Activated CD4-positive, CD25-positive, alpha-beta regulatory T cell treated with anti-CD3 and anti-CD28 coated beads, Interleukin-2, amount 50 U/mL, for 24 hours (primary cell): ENCODE measurements around the gene STK40.
A peak's percentile ranks its signal among the peaks of the same experiment; 100 is the strongest.

Experiments
- ATAC-seq, 2 donors: fragments of 150-1000 bp; cut with Tn5 transposase; one replicate each; pipeline ENCODE4 v1.10.0; 2021; ENCODE audit warnings: mild to moderate bottlenecking in 1 of 2, moderate library complexity in 1 of 2

Gene STK40

GRCh38 chr1:36369061-36369861 lies 16.5 kb downstream of the STK40 start:
- ATAC-seq = peak; percentile 38 to 54

- no peak for ATAC-seq
Measured at GRCh38 chr1:36367798-36368197, 17.9 kb downstream of the STK40 start.

- ATAC-seq = no peak
Measured at GRCh38 chr1:36367066-36367465, 18.7 kb downstream of the STK40 start.

- peak; percentile 69 to 73 for ATAC-seq
Measured at GRCh38 chr1:36366091-36366661, 19.5 kb downstream of the STK40 start.

DNA sequence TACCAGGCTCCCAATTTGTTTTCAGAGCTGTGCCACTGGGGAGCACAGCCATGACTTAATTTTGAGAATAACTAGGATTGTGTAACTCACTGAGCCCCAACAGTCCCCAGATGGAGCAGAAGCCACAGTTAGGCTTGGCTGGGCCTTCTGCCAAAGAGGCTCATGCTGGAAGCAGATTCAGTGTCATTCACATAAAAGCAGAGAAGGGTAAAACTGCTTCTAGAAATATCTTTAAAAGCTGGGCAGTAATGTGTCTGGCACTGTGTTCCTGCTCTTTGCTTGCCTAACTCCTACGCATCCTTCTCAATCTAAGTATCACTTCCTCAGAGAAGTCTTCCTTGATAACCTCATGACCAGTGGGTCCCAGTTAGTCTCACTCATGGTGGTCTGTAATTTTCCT lies 20.3 kb downstream of the STK40 start:
- ATAC-seq = no peak

DNA sequence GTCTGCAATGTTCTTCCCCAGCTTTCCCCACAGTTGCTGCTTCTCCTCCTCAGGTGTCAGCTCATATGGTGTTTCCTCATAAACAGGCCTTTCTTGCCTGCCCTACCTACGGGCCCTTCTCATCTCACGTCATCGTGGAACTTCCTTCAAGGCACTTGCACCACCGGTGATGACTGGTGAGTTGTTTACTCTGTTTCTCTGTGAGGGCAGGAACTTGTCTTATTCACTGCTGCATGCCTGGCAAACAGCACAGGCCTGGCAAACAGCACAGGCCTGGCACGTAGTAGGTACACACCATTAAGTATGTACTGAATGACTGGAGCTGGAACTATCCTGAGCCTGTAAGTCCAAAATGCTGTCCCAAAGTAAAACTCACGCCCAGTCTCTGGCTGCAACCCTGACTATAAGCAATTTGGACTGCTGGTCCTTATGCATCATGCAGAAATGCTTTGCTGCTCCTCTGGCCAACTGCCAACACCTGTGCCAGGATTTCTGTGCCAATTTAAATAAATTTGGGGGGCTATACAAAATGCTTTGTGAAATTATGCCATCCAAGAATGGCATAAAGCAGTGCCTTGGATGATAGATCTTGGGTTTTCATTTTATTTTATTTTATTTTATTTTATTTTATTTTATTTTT lies 25.7 kb downstream of the STK40 start:
- peak; percentile 76 to 87 for ATAC-seq

GRCh38 chr1:36359383-36359782 lies 26.3 kb downstream of the STK40 start:
- ATAC-seq = no peak

- no peak for ATAC-seq
Measured at GRCh38 chr1:36358514-36359084, 27.1 kb downstream of the STK40 start.

GRCh38 chr1:36355811-36356210 lies 29.9 kb downstream of the STK40 start:
- ATAC-seq = no peak

GRCh38 chr1:36354486-36354885 lies 31.2 kb downstream of the STK40 start:
- ATAC-seq = no peak

DNA sequence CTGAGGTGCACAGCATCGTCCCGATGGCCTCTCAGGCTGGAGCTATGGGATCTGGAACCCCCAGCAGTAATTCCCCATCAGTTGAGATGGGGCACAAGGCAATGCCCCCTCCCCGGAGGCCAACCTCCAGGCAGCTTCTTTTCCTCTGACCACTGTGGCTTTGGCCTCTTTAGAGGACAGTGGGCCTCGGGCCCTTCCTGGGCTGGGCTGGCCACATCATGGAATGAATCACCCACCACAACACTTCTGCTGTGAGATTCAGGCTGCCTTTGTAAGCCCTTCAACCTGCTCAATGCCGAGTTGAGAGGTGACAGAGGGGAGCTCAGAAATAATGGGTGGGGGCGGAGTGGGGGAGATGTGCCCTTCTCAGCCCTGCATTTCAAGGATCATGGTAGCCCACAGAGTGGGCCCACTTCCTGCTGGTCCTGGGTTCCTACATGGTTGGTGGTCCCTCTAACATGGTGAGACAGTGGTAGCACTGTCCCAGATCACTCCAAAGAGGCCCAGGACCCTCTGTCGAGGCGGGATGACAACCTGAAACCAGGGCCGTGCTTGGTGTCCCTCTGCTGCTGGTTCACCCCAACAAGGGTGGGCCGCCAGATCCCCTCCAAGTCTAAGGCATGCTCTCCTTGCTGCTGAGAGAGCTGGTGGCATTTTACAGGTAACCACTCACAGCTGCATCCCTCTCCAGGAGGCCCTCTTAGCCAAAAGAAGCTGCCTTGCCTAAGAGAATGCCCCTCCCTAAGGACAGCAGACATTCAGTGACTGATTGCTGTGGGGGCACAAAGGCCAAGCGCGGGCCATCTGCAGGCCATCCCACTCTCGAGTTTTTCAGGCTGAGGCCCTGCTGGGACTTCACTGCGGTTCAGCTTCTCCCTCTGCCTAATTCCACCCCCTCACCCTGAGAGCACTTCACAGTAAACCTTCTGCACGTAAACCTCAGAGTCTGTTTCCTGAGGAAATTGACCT lies 32.5 kb downstream of the STK40 start:
- no peak for ATAC-seq

DNA sequence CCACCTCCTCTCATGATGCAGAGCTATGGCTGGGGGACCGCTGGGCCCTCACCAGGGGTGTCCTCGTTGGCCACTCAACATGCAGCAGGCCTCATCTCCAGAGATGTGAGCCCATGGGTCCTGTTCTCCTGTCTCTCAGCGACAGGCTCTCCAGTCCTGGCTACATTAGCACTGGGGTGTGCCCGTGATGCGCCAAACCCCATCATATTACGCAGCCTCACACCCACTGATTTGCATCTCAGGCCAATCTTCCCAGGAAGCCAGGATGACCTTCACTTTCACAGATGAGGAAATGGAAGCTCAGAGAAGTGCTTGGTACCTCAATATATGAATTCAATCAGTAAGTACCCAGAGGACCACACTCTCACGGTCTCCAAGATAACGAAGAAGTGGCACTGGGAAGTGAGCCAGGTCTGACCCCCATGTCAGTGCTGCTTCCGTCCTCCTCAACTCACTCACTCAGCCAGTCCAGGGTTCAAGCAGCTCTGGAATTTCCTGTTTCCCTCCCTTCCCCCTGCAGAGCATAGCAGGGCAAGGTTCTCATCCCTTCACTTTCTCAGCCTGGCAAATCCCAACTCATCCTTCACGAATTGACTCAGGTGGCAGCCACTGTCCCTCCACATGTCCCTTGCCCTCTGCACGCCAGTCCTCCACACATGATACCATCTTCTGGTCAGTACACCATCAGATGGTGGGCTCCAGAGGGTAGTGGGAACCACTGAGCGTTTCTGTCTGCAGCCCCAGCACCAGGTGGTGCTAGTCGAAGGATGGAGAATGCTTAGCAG lies 33.4 kb downstream of the STK40 start:
- ATAC-seq = no peak

DNA sequence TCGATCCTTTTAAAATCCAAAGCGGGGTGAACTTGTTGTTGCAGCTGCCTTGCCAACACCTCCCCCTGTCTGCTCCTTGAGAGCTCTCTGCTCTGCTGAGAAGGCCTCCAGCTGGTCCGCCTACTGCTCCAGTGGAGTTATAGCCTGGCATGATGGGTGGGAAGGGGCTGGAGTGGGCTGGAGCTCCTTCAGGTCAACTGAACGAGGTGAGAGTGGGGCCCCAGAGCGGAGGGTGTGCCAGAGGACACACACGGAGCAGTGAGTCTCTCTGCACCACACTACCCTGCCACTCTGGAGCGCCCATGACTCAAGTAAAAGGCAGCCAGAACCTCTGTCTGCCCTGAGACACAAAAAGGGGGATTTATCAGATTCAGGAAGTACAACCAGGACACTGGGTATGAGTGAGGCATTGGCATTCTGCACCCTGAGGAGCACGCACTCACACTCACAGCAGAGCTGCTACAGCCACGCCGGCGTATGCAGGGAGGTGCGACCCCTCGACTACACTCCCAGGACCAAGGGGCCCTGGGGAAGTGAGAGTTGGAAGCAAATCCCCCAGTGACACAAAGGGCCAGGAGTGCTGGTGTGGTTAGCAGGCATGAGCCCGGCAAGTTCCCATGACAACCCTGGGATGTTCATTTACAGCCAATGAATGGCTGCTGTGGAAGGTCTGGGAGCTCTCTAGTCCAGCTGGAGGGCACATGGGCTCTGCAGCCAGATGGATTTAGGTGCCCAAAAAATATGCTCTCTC lies 34.3 kb downstream of the STK40 start:
- peak in 1 of 2 donors; percentile 19 for ATAC-seq

GRCh38 chr1:36350659-36351226 lies 35.0 kb downstream of the STK40 start:
- peak; percentile 81 to 87 for ATAC-seq

DNA sequence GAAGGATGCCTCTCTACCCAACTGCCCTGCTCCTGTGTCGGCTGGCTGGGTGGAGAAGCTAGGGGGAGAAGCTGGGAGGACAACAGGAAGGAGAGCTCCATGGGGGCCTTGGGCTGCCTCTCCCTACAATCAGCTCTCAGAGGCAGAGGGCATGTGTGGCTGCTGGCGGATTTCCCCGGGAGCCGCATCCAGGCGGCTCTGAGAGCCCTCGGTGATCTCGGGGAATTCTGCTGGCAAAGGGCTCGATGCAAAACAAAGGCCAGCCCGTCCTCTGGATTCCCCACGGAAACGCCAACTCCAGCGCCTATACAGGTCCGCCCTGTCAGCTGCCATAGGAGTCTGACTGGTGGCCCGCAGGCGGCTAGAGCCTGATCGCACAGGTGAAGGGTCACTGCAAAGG lies 35.9 kb downstream of the STK40 start:
- no peak for ATAC-seq

DNA sequence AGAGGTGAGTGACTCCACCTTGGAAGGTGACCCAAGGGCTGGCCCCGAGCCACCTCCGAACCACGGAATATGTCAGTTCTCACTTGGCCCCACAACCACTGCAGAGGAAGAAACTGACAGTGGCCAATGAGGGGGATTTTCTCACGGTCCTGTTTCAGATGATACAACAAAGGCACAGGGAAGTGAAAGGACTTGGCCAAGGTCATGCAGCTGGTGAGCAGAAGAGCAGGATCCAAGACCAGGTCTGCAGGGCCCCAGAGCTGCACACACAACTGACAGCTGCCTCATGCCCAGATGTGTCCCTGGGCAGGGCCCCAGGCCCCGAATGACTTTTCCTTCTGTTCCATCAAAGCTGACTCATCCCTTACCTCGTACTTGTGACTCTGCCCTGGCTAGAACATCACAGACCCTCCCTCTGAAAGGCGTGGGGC lies 36.5 kb downstream of the STK40 start:
- peak in 1 of 2 donors; percentile 38 for ATAC-seq

DNA sequence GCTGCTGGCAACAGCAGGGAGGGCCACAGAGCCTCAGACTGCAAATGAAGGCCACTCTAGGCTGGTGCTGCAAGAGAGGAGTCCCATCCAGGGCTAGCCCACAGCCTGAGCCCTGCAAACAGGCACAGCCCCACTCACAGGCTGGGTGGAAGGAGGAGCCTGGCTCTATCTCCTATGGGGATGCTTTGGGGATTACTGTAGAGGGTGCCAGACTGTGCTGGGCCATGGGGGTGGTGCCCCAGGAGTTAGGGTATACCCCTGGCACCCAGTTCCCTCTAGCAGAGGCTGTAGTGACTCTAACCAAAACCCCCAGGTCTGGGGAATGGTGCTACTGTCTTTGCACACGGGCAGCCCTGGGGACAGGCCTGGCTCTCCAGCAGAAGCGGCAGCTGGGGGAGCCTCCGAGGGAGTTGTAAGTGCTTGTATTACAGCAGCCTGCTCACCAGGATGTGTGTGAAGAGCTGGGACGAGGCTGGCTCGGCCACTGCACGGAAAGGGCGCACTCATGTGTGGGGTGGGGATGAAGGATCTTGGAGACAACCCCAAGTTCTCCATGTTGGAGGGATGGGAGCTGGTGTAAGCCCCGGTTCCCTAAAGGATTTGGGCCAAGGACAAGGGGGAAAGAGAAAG lies 38.9 kb downstream of the STK40 start:
- ATAC-seq = no peak

DNA sequence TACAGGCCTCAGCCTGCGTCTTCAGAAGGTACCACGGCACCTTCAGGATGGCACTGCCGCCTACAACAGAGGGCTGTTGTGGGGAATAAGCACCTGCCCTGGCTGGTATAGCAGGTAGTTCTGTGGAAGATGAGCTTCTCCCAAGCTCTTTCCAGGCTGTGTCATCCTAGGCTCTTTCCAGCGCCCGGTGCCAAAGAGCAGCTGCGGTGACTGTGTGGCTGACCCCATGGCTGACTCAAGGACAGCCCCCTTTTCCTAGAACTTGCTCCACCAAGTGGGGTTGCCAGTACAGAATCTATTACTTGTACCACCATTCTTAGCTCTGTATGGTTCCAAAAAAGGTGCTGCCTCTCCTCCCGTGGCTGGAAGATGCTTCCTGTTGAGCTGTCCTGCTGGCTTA lies 40.4 kb downstream of the STK40 start:
- no peak for ATAC-seq

GRCh38 chr1:36344395-36344680 lies 41.4 kb downstream of the STK40 start:
- ATAC-seq = no peak
